A549 (cell line): Measurements from ENCODE around the gene TPSAB1.

Experiments
- ELK1 ChIP-seq: fragments of 150-350 bp; IDR thresholded peaks from 2 replicates; pipeline ENCODE4 v1.6.1; 2014; ENCODE audit warnings: low read depth, mild to moderate bottlenecking, low read length
- EP300 ChIP-seq, 2 experiments: fragments of >200 bp; sonication (Bioruptor Twin); formaldehyde crosslinking; IDR thresholded peaks; 2 replicates in 1 of 2; 3 replicates in 1 of 2; pipeline ENCODE4 v1.6.1; 2016 to 2017
- ESRRA ChIP-seq: fragments of 150-350 bp; IDR thresholded peaks from 2 replicates; pipeline ENCODE4 v1.6.1; 2014; ENCODE audit warnings: mild to moderate bottlenecking, low read length, borderline replicate concordance
- MYC ChIP-seq: IDR thresholded peaks from 2 replicates; pipeline ENCODE4 v1.6.1; 2012; ENCODE audit warnings: mild to moderate bottlenecking, inconsistent platforms, low read length, improper control_type of control experiment, borderline replicate concordance
- NFE2L2 ChIP-seq: fragments of 150-350 bp; conservative IDR thresholded peaks from 2 replicates; pipeline ENCODE4 v1.6.1; 2014; ENCODE audit warnings: low read length
- POLR2A ChIP-seq: IDR thresholded peaks from 2 replicates; pipeline ENCODE4 v1.6.1; 2012; ENCODE audit warnings: mild to moderate bottlenecking, low read length
- RAD21 ChIP-seq, 2 experiments: fragments of >200 bp in 1 of 2; sonication (Bioruptor Twin) in 1 of 2; formaldehyde crosslinking in 1 of 2; IDR thresholded peaks in 1 of 2; conservative IDR thresholded peaks in 1 of 2; 2 replicates in 1 of 2; 3 replicates in 1 of 2; pipeline ENCODE4 v1.6.1; 2012 to 2018; ENCODE audit warnings: inconsistent platforms in 1 of 2
- RFX5 ChIP-seq: fragments of 450-650 bp; IDR thresholded peaks from 2 replicates; pipeline ENCODE4 v1.7.1; 2014; ENCODE audit warnings: antibody characterized with exemption, mild to moderate bottlenecking, moderate library complexity
- SMC3 ChIP-seq: fragments of >200 bp; sonication (Bioruptor Twin); formaldehyde crosslinking; IDR thresholded peaks from 3 replicates; pipeline ENCODE4 v1.6.1; 2018; ENCODE audit warnings: inconsistent platforms
- USF2 ChIP-seq: fragments of 450-650 bp; IDR thresholded peaks from 2 replicates; pipeline ENCODE4 v1.6.1; 2014; ENCODE audit warnings: antibody characterized with exemption
- ZSCAN20 ChIP-seq: fragments of 250-450 bp; sonication (Bioruptor Pico); IDR thresholded peaks from 2 replicates; pipeline ENCODE4 v1.8.0; 2022; ENCODE audit warnings: mild to moderate bottlenecking, moderate library complexity
- TF ChIP-seq, protein P1 (sequence below): IDR thresholded peaks from 2 replicates; pipeline ENCODE4 v1.6.1; 2012; ENCODE audit warnings: low read depth, borderline replicate concordance
- TF ChIP-seq, protein P2 (sequence below): fragments of >200 bp; sonication (Bioruptor Twin); formaldehyde crosslinking; IDR thresholded peaks from 3 replicates; pipeline ENCODE4 v1.5.1; 2016

- no peak for TF ChIP-seq ELK1
- TF ChIP-seq, protein P1, sequence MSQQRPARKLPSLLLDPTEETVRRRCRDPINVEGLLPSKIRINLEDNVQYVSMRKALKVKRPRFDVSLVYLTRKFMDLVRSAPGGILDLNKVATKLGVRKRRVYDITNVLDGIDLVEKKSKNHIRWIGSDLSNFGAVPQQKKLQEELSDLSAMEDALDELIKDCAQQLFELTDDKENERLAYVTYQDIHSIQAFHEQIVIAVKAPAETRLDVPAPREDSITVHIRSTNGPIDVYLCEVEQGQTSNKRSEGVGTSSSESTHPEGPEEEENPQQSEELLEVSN, result no peak
- TF ChIP-seq POLR2A, result no peak
- TF ChIP-seq, protein P2, sequence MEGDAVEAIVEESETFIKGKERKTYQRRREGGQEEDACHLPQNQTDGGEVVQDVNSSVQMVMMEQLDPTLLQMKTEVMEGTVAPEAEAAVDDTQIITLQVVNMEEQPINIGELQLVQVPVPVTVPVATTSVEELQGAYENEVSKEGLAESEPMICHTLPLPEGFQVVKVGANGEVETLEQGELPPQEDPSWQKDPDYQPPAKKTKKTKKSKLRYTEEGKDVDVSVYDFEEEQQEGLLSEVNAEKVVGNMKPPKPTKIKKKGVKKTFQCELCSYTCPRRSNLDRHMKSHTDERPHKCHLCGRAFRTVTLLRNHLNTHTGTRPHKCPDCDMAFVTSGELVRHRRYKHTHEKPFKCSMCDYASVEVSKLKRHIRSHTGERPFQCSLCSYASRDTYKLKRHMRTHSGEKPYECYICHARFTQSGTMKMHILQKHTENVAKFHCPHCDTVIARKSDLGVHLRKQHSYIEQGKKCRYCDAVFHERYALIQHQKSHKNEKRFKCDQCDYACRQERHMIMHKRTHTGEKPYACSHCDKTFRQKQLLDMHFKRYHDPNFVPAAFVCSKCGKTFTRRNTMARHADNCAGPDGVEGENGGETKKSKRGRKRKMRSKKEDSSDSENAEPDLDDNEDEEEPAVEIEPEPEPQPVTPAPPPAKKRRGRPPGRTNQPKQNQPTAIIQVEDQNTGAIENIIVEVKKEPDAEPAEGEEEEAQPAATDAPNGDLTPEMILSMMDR, result no peak
- TF ChIP-seq RAD21 (conservative IDR thresholded peaks at IDR 0.05 in 1 of 2, IDR thresholded peaks at IDR 0.05 in 1 of 2), result no peak
- no peak for TF ChIP-seq EP300 (IDR thresholded peaks at IDR 0.05)
- TF ChIP-seq NFE2L2, result no peak
- TF ChIP-seq MYC, result no peak
- TF ChIP-seq ESRRA, result no peak
- TF ChIP-seq SMC3, result no peak
- TF ChIP-seq ZSCAN20, result no peak
- TF ChIP-seq RFX5, result no peak
- no peak for TF ChIP-seq USF2
Observed at GRCh38 chr16:1237990-1238389, 2.5 kb upstream of the TPSAB1 start.
